Measurements from ENCODE around the gene KASH5. TPM values are rescaled to one million over a fixed set of nuclear protein-coding genes. Genes with fewer than 3 reads are reported as not detected.

KASH5 gene
- total RNA-seq, 1 experiment from 2014 or later: not detected

- H3K36me3 Mint-ChIP-seq (ENCODE audit: insufficient read depth in 1 of 3, low read depth in 3 of 3): peaks cover 3 to 11% (median 6%) of the 10 kb centered on the region in 3 experiments
- Histone ChIP-seq H4K5ac (ENCODE audit: insufficient read length, low read depth, low read length) (no peak overlapping the region), H4K8ac (replicated peaks; ENCODE audit: insufficient read length, low read depth, low read length) (no peak overlapping the region), H2BK5ac (ENCODE audit: insufficient read length, low read length) (no peak overlapping the region), H4K20me1 (ENCODE audit: control insufficient read depth, insufficient read depth, insufficient read length) (no peaks in the 10 kb centered on the region), H3K18ac (ENCODE audit: insufficient read length, low read depth, low read length) (no peak overlapping the region), H3K27me3 (ENCODE audit: insufficient read depth, low read length) (peaks cover 18% of the 10 kb centered on the region; the same call in 1 of the 2 replicates), H2AK5ac (ENCODE audit: insufficient read length, low read length) (no peak overlapping the region), H3K79me1 (ENCODE audit: insufficient read depth, low read depth, low read length, poor library complexity, severe bottlenecking) (no peaks in the 10 kb centered on the region), H3K4me1 (ENCODE audit: insufficient read depth, low read length) (peaks cover 2% of the 10 kb centered on the region), H2BK15ac (ENCODE audit: low read depth, low read length) (no peak overlapping the region), H2BK120ac (ENCODE audit: low read depth, low read length, poor library complexity, severe bottlenecking) (no peak overlapping the region), H3K27ac (ENCODE audit: insufficient read length, low read depth, low read length) (no peak overlapping the region), H3K4ac (ENCODE audit: low read depth, low read length) (no peak overlapping the region), H3T11ph (ENCODE audit: low read length) (no peak overlapping the region), H3K56ac (ENCODE audit: insufficient read length, low read depth, low read length) (no peak overlapping the region), H2AFZ (ENCODE audit: low read length) (no peak overlapping the region), H3K23ac (ENCODE audit: insufficient read length, low read depth, low read length) (no peak overlapping the region), H3K4me2 (ENCODE audit: insufficient read depth, insufficient read length, low read length) (peak overlapping the region; percentile 53), H3K23me2 (ENCODE audit: insufficient read length, low read depth, low read length, poor library complexity, severe bottlenecking) (peaks cover 22% of the 10 kb centered on the region), H3K79me2 (ENCODE audit: insufficient read depth, low read length) (no peaks in the 10 kb centered on the region), H2BK12ac (ENCODE audit: insufficient read length, low read depth, low read length) (no peak overlapping the region), H3K9me3 (ENCODE audit: control insufficient read depth, low read depth, low read length) (no peaks in the 10 kb centered on the region), H4K91ac (ENCODE audit: insufficient read length, low read depth, low read length) (no peak overlapping the region), H3K9ac (ENCODE audit: extremely low read depth, insufficient read length, low read length) (no peak overlapping the region), H3K14ac (ENCODE audit: insufficient read depth, low read length) (0 out of 2 replicates have a peak overlapping the region, but pooled peaks have one; percentile 49), H2BK20ac (ENCODE audit: low read depth, low read length, poor library complexity, severe bottlenecking) (no peak overlapping the region)
- peaks cover 4 to 5% of the 10 kb centered on the region in 2 experiments; a peak in 3 of 5 replicates for H3K9me3 Mint-ChIP-seq
- no peak for TF ChIP-seq CTCF (conservative IDR thresholded peaks at IDR 0.05)
- peak overlapping the region; percentile 72 to 86 for H3K4me3 Mint-ChIP-seq
- peaks cover 52 to 73% of the 10 kb centered on the region in 2 experiments for H3K4me1 Mint-ChIP-seq
- WGBS (ENCODE audit: extremely low coverage, insufficient read length, low lambda C conversion rate): no CpG with 5 or more reads among the region's 45 CpGs
- H3K27ac Mint-ChIP-seq: peak overlapping the region; percentile 41 to 95 (median 86); a peak in 4 of 7 replicates
- peaks cover 81% of the 10 kb centered on the region for H3K27me3 Mint-ChIP-seq (ENCODE audit: low read depth)
- peak; percentile 89 for DNase-seq
These were observed 40.0 kb downstream of the KASH5 start for GRCh38 chr19:49427855-49428546.
